Stomach (tissue), 9 donors: ENCODE measurements around the gene NHERF1. TPM values are rescaled to one million over a fixed set of nuclear protein-coding genes. Genes with fewer than 3 reads are reported as not detected.
A peak's percentile ranks its signal among the peaks of the same experiment; 100 is the strongest.

ENCODE experiments used
- DNase-seq, 2 donors: peaks; one replicate each; pipeline versions ENCODE4 v3.0.0 to v3.0.0-alpha.2; 2013 to 2019
- H3K27ac ChIP-seq, 5 donors: fragments of 200-600 bp in 4 of 5; sonication (generic) in 4 of 5; one replicate each; pipeline ENCODE4 v1.5.1; 2013 to 2019; ENCODE audit warnings: mild to moderate bottlenecking in 1 of 5, moderate library complexity in 1 of 5
- H3K27me3 ChIP-seq, 3 donors: fragments of 200-600 bp; sonication (generic); one replicate each; pipeline ENCODE4 v1.5.1; 2017 to 2019; ENCODE audit warnings: mixed run types in 1 of 3
- H3K36me3 ChIP-seq, 4 donors: fragments of 200-600 bp; sonication (generic); 1 replicate in 3 of 4; 2 replicates in 1 of 4; pipeline ENCODE4 v1.5.1; 2016 to 2019
- H3K4me1 ChIP-seq, 4 donors: fragments of 200-600 bp; sonication (generic); one replicate each; pipeline ENCODE4 v1.5.1; 2016 to 2019
- H3K4me3 ChIP-seq, 4 donors: fragments of 200-600 bp; sonication (generic) in 3 of 4; one replicate each; pipeline ENCODE4 v1.5.1; 2016 to 2019; ENCODE audit warnings: mild to moderate bottlenecking in 1 of 4
- H3K9me3 ChIP-seq, 4 donors: fragments of 200-600 bp; sonication (generic); one replicate each; pipeline ENCODE4 v1.5.1; 2016 to 2019
- CTCF ChIP-seq, 7 experiments: fragments of 450-650 bp in 4 of 7; fragments of 200-600 bp in 3 of 7; sonication (generic) in 3 of 7; IDR thresholded peaks; one replicate each; pipeline ENCODE4 v1.5.1; 2016 to 2019; ENCODE audit warnings: antibody characterized with exemption in 7 of 7, control low read depth in 2 of 7, mild to moderate bottlenecking in 1 of 7
- EP300 ChIP-seq: sonication (generic); formaldehyde crosslinking; IDR thresholded peaks from one replicate; pipeline ENCODE4 v1.6.1; 2017; ENCODE audit warnings: antibody characterized with exemption
- POLR2A ChIP-seq, 4 donors: fragments of 450-650 bp; IDR thresholded peaks; one replicate each; pipeline ENCODE4 v1.6.1; 2016; ENCODE audit warnings: antibody characterized with exemption in 4 of 4, control low read depth in 2 of 4, mild to moderate bottlenecking in 1 of 4, moderate library complexity in 1 of 4
- POLR2AphosphoS5 ChIP-seq, 3 donors: sonication (generic); formaldehyde crosslinking; IDR thresholded peaks; one replicate each; pipeline ENCODE4 v1.6.1; 2016; ENCODE audit warnings: antibody characterized with exemption in 3 of 3
- WGBS, 5 donors: extraction: QIAGEN DNeasy Blood & Tissue Kit in 3 of 5; methylation state at CpG; one replicate each; pipeline versions ENCODE4 v1.1.5 to v1.1.7; 2013 to 2018; 5-methylcytosine and 5-hydroxymethylcytosine counted together
- intact Hi-C: fragments of 100-400 bp; cut with DNase I; formaldehyde crosslinking; loops from one replicate; pipeline ENCODE4 v1.15.1; 2023; ENCODE audit warnings: low total_unique reads
- polyA plus RNA-seq, 3 donors: library from polyadenylated mRNA; stranded (reverse); fragments of 200-250 nt; gene quantifications; one replicate each; pipeline ENCODE4 v1.2.3, GENCODE V29; 2013
- total RNA-seq, 5 donors: library from RNA; depleted of rRNA; stranded (reverse); fragments of >200 nt; gene quantifications; one replicate each; pipeline versions ENCODE4 v1.1.0 to v1.2.3, GENCODE V29; 2014 to 2016
- donor health status: healthy with polysubstance abuse.
- donor health status: Bipolar disorder and iron deficiency.
- donor health status: healthy.

The NHERF1 gene
- total and polyA plus RNA-seq, 8 donors = 14.9 to 152 (median 82.4) TPM

- TF ChIP-seq POLR2AphosphoS5 (IDR thresholded peaks at IDR 0.05) (no peak), EP300 (no peak), CTCF (IDR thresholded peaks at IDR 0.05) (no peak), POLR2A (IDR thresholded peaks at IDR 0.05) (no peak)
- no peak overlapping the region for H3K4me3 ChIP-seq
- DNase-seq = no peak
- H3K9me3 ChIP-seq = no peaks in the 10 kb centered on the region
- no peaks in the 10 kb centered on the region for H3K36me3 ChIP-seq
- no peak overlapping the region for H3K27ac ChIP-seq
- peaks cover 7 to 57% (median 21%) of the 10 kb centered on the region in 3 donors for H3K27me3 ChIP-seq
- WGBS, 5 donors = 60 to 71% (median 69%) methylated on average over 9 of the region's 9 CpGs
- H3K4me1 ChIP-seq = peaks cover 24 to 42% (median 28%) of the 10 kb centered on the region in 4 donors
- intact Hi-C loops = loop anchor here (10.0 kb wide), 1 partner anchor 79 kb away; no protein-coding TSS in a partner anchor
Measured at GRCh38 chr17:74733365-74734122, 14.9 kb upstream of the NHERF1 start.

- DNase-seq = no peak
- Histone ChIP-seq H3K36me3 (no peaks in the 10 kb centered on the region), H3K4me3 (no peak overlapping the region), H3K4me1 (peaks cover 25 to 49% (median 35%) of the 10 kb centered on the region in 4 donors), H3K27me3 (peaks cover 9 to 64% (median 23%) of the 10 kb centered on the region in 3 donors), H3K9me3 (no peaks in the 10 kb centered on the region), H3K27ac (no peak overlapping the region)
- 89 to 96% (median 91%) methylated on average over 3 of the region's 3 CpGs for WGBS, 5 donors
- intact Hi-C loops = loop anchor here (10.0 kb wide), 1 partner anchor 79 kb away; no protein-coding TSS in a partner anchor
- TF ChIP-seq POLR2A (IDR thresholded peaks at IDR 0.05) = no peak
- no peak for TF ChIP-seq EP300
- TF ChIP-seq CTCF (IDR thresholded peaks at IDR 0.05) = no peak
- no peak for TF ChIP-seq POLR2AphosphoS5 (IDR thresholded peaks at IDR 0.05)
Measured at GRCh38 chr17:74734256-74734655, 14.2 kb upstream of the NHERF1 start.

GRCh38 chr17:74736513-74737298 lies 11.7 kb upstream of the NHERF1 start, which contains the start of gene RAB37:
RAB37 (plus strand) TSS chr17:74737256; CDS start chr17:74737273, 17 bp downstream.
- peak within 1 kb of the TSS; percentile 34 to 56 (median 46) for H3K4me3 ChIP-seq
- DNase-seq = peak; percentile 54 to 84
- no peaks in the 10 kb centered on the region for H3K9me3 ChIP-seq
- WGBS, 5 donors = 1 to 10% (median 2%) methylated on average over 14 to 67 of the region's 67 CpGs
- TF ChIP-seq POLR2A (IDR thresholded peaks at IDR 0.05) (no peak), CTCF (IDR thresholded peaks at IDR 0.05) (peak in 2 of 7 experiments; percentile 7 to 52)
- no peaks in the 10 kb centered on the region for H3K36me3 ChIP-seq
- intact Hi-C loops = loop anchor here (10.0 kb wide), 1 partner anchor 82 kb away; no protein-coding TSS in a partner anchor
- H3K4me1 ChIP-seq = peaks cover 25 to 58% (median 35%) of the 10 kb centered on the region in 4 donors
- H3K27ac ChIP-seq = peak within 1 kb of the TSS; percentile 46 to 72 (median 60)
- H3K27me3 ChIP-seq = peaks cover 9 to 77% (median 31%) of the 10 kb centered on the region in 3 donors
